KMS-11 (cell line): ENCODE data around the gene USP35.

ENCODE experiments used
- H2AFZ ChIP-seq: fragments of 200-600 bp; sonication (generic); 2 replicates; pipeline ENCODE4 v1.6.1; 2016; ENCODE audit warnings: antibody characterized with exemption, mixed run types, low read depth
- H3K27ac ChIP-seq: fragments of 200-600 bp; sonication (generic); 2 replicates; pipeline ENCODE4 v1.6.1; 2016; ENCODE audit warnings: mild to moderate bottlenecking, mixed run types
- H3K27me3 ChIP-seq: fragments of 200-600 bp; sonication (generic); 2 replicates; pipeline ENCODE4 v1.6.1; 2017; ENCODE audit warnings: mild to moderate bottlenecking, low read depth, mixed run types, moderate library complexity; ENCODE audit not compliant: insufficient read depth
- H3K36me3 ChIP-seq: fragments of 200-600 bp; sonication (generic); 2 replicates; pipeline ENCODE4 v1.6.1; 2017; ENCODE audit warnings: mild to moderate bottlenecking, mixed run types; ENCODE audit not compliant: insufficient read depth
- H3K4me1 ChIP-seq: fragments of 200-600 bp; sonication (generic); 2 replicates; pipeline ENCODE4 v1.6.1; 2016; ENCODE audit warnings: mild to moderate bottlenecking, low read depth, mixed run types; ENCODE audit not compliant: poor library complexity, severe bottlenecking
- H3K4me2 ChIP-seq: fragments of 200-600 bp; sonication (generic); 2 replicates; pipeline ENCODE4 v1.7.0; 2016; ENCODE audit warnings: mild to moderate bottlenecking, mixed run types
- H3K4me3 ChIP-seq: fragments of 200-600 bp; sonication (generic); IDR thresholded peaks from 2 replicates; pipeline ENCODE4 v1.6.1; 2017; ENCODE audit warnings: low read depth, low read length, mixed read lengths; ENCODE audit not compliant: insufficient read depth
- H3K79me2 ChIP-seq: fragments of 200-600 bp; sonication (generic); 2 replicates; pipeline ENCODE4 v1.6.1; 2016; ENCODE audit warnings: low read depth, mixed run types; ENCODE audit not compliant: insufficient read depth
- H3K9ac ChIP-seq: fragments of 200-600 bp; sonication (generic); 2 replicates; pipeline ENCODE4 v1.6.1; 2016; ENCODE audit warnings: mild to moderate bottlenecking, mixed run types
- H4K20me1 ChIP-seq: fragments of 200-600 bp; sonication (generic); 2 replicates; pipeline ENCODE4 v1.6.1; 2016; ENCODE audit warnings: mild to moderate bottlenecking, mixed run types; ENCODE audit not compliant: insufficient read depth
- CTCF ChIP-seq: fragments of 200-600 bp; sonication (generic); conservative IDR thresholded peaks from 2 replicates; pipeline ENCODE4 v1.6.1; 2017; ENCODE audit warnings: low read depth, mild to moderate bottlenecking, antibody characterized with exemption, low read length, moderate library complexity, mixed read lengths

Gene USP35

GRCh38 chr11:78166855-78167469 lies 21.8 kb upstream of the USP35 start:
- Histone ChIP-seq H3K4me1 (no peaks in the 10 kb centered on the region), H4K20me1 (no peaks in the 10 kb centered on the region), H3K4me3 (no peak overlapping the region), H3K36me3 (no peaks in the 10 kb centered on the region), H3K27ac (no peak overlapping the region), H3K79me2 (no peaks in the 10 kb centered on the region), H3K27me3 (no peaks in the 10 kb centered on the region), H3K4me2 (no peak overlapping the region), H3K9ac (no peak overlapping the region), H2AFZ (no peak overlapping the region)
- no peak for TF ChIP-seq CTCF

GRCh38 chr11:78168539-78169477 lies 19.9 kb upstream of the USP35 start:
- Histone ChIP-seq H3K4me1 (no peaks in the 10 kb centered on the region), H2AFZ (no peak overlapping the region), H3K4me3 (no peak overlapping the region), H3K36me3 (no peaks in the 10 kb centered on the region), H3K4me2 (no peak overlapping the region), H3K27ac (no peak overlapping the region), H3K79me2 (no peaks in the 10 kb centered on the region), H3K27me3 (no peaks in the 10 kb centered on the region), H3K9ac (no peak overlapping the region), H4K20me1 (no peaks in the 10 kb centered on the region)
- TF ChIP-seq CTCF = no peak

- TF ChIP-seq CTCF = no peak
- no peaks in the 10 kb centered on the region for H3K4me1 ChIP-seq
- no peaks in the 10 kb centered on the region for H3K36me3 ChIP-seq
- H2AFZ ChIP-seq = no peak overlapping the region
- H3K4me2 ChIP-seq = no peak overlapping the region
- H3K4me3 ChIP-seq = no peak overlapping the region
- H3K9ac ChIP-seq = no peak overlapping the region
- H3K79me2 ChIP-seq = no peaks in the 10 kb centered on the region
- H3K27me3 ChIP-seq = no peaks in the 10 kb centered on the region
- H4K20me1 ChIP-seq = no peaks in the 10 kb centered on the region
- no peak overlapping the region for H3K27ac ChIP-seq
These were observed 18.3 kb upstream of the USP35 start for GRCh38 chr11:78170413-78170812.

DNA sequence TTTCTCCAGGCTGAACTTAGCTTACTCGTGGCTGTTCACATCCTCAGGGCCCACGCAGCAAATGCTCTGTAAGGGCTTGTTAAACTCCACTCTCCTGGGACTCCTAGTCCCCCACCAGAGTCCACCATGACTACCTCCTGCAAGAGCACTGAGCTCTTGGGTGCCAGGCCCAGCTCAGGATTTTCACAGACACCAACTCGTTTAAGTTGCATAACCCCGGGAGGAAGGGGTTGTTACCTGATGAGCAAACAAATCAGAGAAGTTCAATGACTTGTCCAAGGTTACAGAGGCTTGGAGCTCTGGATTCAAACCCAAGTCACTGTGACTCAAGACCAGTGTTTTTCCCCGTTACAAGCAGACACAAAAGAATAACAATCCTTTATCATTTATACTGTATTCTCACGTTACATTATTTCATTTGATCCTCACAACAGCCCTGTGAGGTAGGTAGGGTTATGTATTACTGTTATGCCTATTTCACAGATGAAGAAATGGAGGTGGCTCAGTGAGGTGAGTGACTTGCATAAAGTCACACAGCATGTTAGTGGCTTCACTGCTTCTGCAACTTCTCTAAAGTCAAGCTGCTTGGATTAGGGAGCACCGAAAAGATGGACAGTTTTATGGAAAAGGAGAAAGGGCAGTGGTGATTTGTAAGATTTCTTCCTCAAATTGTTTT lies 17.7 kb upstream of the USP35 start:
- H3K9ac ChIP-seq = no peak overlapping the region
- H3K79me2 ChIP-seq = no peaks in the 10 kb centered on the region
- H3K27ac ChIP-seq = no peak overlapping the region
- H3K4me2 ChIP-seq = no peak overlapping the region
- no peaks in the 10 kb centered on the region for H3K4me1 ChIP-seq
- no peaks in the 10 kb centered on the region for H3K27me3 ChIP-seq
- no peak for TF ChIP-seq CTCF
- no peaks in the 10 kb centered on the region for H3K36me3 ChIP-seq
- H3K4me3 ChIP-seq = no peak overlapping the region
- no peak overlapping the region for H2AFZ ChIP-seq
- no peaks in the 10 kb centered on the region for H4K20me1 ChIP-seq
